Measurements from ENCODE around the gene AOPEP. TPM values are rescaled to one million over a fixed set of nuclear protein-coding genes. Genes with fewer than 3 reads are reported as not detected.

AOPEP gene
- total RNA-seq, 1 experiment from 2014 or later: 15.0 TPM

DNA sequence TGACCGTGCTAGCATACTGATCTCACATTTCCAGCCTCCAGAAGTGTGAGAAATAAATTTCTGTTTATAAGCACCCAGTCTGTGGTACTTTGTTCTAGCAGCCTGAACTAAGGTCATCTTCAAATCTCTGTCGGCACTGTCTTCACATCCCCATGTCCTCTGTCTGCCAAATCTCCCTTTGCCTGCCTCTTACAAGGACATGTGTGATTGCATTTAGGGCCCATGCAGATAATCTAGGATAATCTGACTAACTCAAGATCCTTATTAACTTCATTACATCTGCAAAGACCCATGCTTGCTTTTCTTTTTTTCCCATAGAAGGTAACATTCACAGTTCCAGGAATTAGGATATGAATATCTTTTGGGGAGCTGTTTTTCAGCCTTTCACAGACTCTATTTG is 132.7 kb downstream of the AOPEP start:
- no CpG with 5 or more reads among the region's 2 CpGs for WGBS (ENCODE audit: extremely low coverage, insufficient read length, low lambda C conversion rate)
- H3K27me3 Mint-ChIP-seq (ENCODE audit: low read depth): no peaks in the 10 kb centered on the region

More for the DNA sequence above, 132.7 kb downstream of the AOPEP start:
- no peak for DNase-seq
- H2BK120ac ChIP-seq (ENCODE audit: low read depth, low read length, poor library complexity, severe bottlenecking): no peak overlapping the region
- Mint-ChIP-seq H3K4me1 (peaks cover 0 to 4% of the 10 kb centered on the region in 2 experiments; a peak in 1 of 4 replicates), H3K36me3 (ENCODE audit: insufficient read depth in 1 of 3, low read depth in 3 of 3) (peaks cover 0 to 8% (median 5%) of the 10 kb centered on the region in 3 experiments; a peak in 3 of 7 replicates), H3K4me3 (no peak overlapping the region), H3K9me3 (no peaks in the 10 kb centered on the region), H3K27ac (no peak overlapping the region)
- H3K4me1 ChIP-seq (ENCODE audit: insufficient read depth, low read length): no peaks in the 10 kb centered on the region
- no peaks in the 10 kb centered on the region for H3K79me1 ChIP-seq (ENCODE audit: insufficient read depth, low read depth, low read length, poor library complexity, severe bottlenecking)
- H4K5ac ChIP-seq (ENCODE audit: insufficient read length, low read depth, low read length): no peak overlapping the region
- no peak overlapping the region for H3K9ac ChIP-seq (ENCODE audit: extremely low read depth, insufficient read length, low read length)
- no peak overlapping the region for H2AFZ ChIP-seq (ENCODE audit: low read length)
- no peaks in the 10 kb centered on the region for H3K79me2 ChIP-seq (ENCODE audit: insufficient read depth, low read length)
- H3K14ac ChIP-seq (ENCODE audit: insufficient read depth, low read length): no peak overlapping the region
- no peak overlapping the region for H2AK5ac ChIP-seq (ENCODE audit: insufficient read length, low read length)
- no peak overlapping the region for H3K18ac ChIP-seq (ENCODE audit: insufficient read length, low read depth, low read length)
- no peaks in the 10 kb centered on the region for H3K23me2 ChIP-seq (ENCODE audit: insufficient read length, low read depth, low read length, poor library complexity, severe bottlenecking)
- no peak overlapping the region for H2BK15ac ChIP-seq (ENCODE audit: low read depth, low read length)
- H2BK5ac ChIP-seq (ENCODE audit: insufficient read length, low read length): no peak overlapping the region
- H4K20me1 ChIP-seq (ENCODE audit: control insufficient read depth, insufficient read depth, insufficient read length): no peaks in the 10 kb centered on the region
- no peak overlapping the region for H3K23ac ChIP-seq (ENCODE audit: insufficient read length, low read depth, low read length)
- H2BK12ac ChIP-seq (ENCODE audit: insufficient read length, low read depth, low read length): no peak overlapping the region
- TF ChIP-seq, protein P1, sequence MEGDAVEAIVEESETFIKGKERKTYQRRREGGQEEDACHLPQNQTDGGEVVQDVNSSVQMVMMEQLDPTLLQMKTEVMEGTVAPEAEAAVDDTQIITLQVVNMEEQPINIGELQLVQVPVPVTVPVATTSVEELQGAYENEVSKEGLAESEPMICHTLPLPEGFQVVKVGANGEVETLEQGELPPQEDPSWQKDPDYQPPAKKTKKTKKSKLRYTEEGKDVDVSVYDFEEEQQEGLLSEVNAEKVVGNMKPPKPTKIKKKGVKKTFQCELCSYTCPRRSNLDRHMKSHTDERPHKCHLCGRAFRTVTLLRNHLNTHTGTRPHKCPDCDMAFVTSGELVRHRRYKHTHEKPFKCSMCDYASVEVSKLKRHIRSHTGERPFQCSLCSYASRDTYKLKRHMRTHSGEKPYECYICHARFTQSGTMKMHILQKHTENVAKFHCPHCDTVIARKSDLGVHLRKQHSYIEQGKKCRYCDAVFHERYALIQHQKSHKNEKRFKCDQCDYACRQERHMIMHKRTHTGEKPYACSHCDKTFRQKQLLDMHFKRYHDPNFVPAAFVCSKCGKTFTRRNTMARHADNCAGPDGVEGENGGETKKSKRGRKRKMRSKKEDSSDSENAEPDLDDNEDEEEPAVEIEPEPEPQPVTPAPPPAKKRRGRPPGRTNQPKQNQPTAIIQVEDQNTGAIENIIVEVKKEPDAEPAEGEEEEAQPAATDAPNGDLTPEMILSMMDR (conservative IDR thresholded peaks at IDR 0.05): no peak
- H2BK20ac ChIP-seq (ENCODE audit: low read depth, low read length, poor library complexity, severe bottlenecking): no peak overlapping the region
- no peak overlapping the region for H3T11ph ChIP-seq (ENCODE audit: low read length)
- no peaks in the 10 kb centered on the region for H3K9me3 ChIP-seq (ENCODE audit: control insufficient read depth, low read depth, low read length)
- H4K91ac ChIP-seq (ENCODE audit: insufficient read length, low read depth, low read length): no peak overlapping the region
- no peak overlapping the region for H3K56ac ChIP-seq (ENCODE audit: insufficient read length, low read depth, low read length)
- H4K8ac ChIP-seq (replicated peaks; ENCODE audit: insufficient read length, low read depth, low read length): no peak overlapping the region
- H3K4me2 ChIP-seq (ENCODE audit: insufficient read depth, insufficient read length, low read length): no peak overlapping the region
- H3K27ac ChIP-seq (ENCODE audit: insufficient read length, low read depth, low read length): no peak overlapping the region
- no peaks in the 10 kb centered on the region for H3K27me3 ChIP-seq (ENCODE audit: insufficient read depth, low read length)
- H3K4ac ChIP-seq (ENCODE audit: low read depth, low read length): no peak overlapping the region
